Keratinocyte (primary cell): ENCODE results near the gene SHROOM3. TPM values are rescaled to one million over a fixed set of nuclear protein-coding genes. Genes with fewer than 3 reads are reported as not detected.

Experiments
- DNase-seq: peaks from one replicate; pipeline ENCODE4 v3.0.0-alpha.2; 2011; ENCODE audit warnings: low read depth, missing footprints, low spot score
- FAIRE-seq: peaks from 2 replicates; lab custom pipeline; 2011; peaks lifted over from hg19 to GRCh38; lab: Jason Lieb, UNC
- H2AFZ ChIP-seq: 2 replicates; pipeline ENCODE4 v1.6.0; 2012; ENCODE audit warnings: low read length, control low read depth, inconsistent platforms; ENCODE audit not compliant: control insufficient read depth
- H3K27ac ChIP-seq: 2 replicates; pipeline ENCODE4 v1.5.1; 2011; ENCODE audit warnings: low read length; ENCODE audit not compliant: control insufficient read depth, insufficient read depth
- H3K27me3 ChIP-seq: 3 replicates; pipeline ENCODE4 v1.6.0; 2011; ENCODE audit warnings: low read length; ENCODE audit not compliant: control insufficient read depth, insufficient read depth; ENCODE audit errors: extremely low read depth
- H3K36me3 ChIP-seq, 2 experiments: 2 replicates in 1 of 2; 3 replicates in 1 of 2; pipeline ENCODE4 v1.5.1; 2011; ENCODE audit warnings: low read length in 2 of 2, mild to moderate bottlenecking in 1 of 2; ENCODE audit not compliant: control insufficient read depth in 2 of 2, insufficient read depth in 2 of 2; ENCODE audit errors: extremely low read depth in 1 of 2
- H3K4me1 ChIP-seq: 3 replicates; pipeline ENCODE4 v1.5.1; 2011; ENCODE audit warnings: low read length; ENCODE audit not compliant: control insufficient read depth, insufficient read depth; ENCODE audit errors: extremely low read depth
- H3K4me2 ChIP-seq: 3 replicates; pipeline ENCODE4 v1.6.0; 2011; ENCODE audit warnings: low read depth, low read length; ENCODE audit not compliant: control insufficient read depth, insufficient read depth; ENCODE audit errors: extremely low read depth
- H3K4me3 ChIP-seq, 3 experiments: fragments of 200-600 bp in 1 of 3; sonication (generic) in 1 of 3; 2 replicates in 2 of 3; 3 replicates in 1 of 3; pipeline ENCODE4 v1.5.1; 2011 to 2016; ENCODE audit warnings: low read length in 3 of 3, mild to moderate bottlenecking in 3 of 3, control low read depth in 2 of 3, inconsistent platforms in 1 of 3, low read depth in 1 of 3, mixed read lengths in 1 of 3, mixed run types in 1 of 3, moderate library complexity in 1 of 3; ENCODE audit not compliant: control insufficient read depth in 2 of 3, insufficient read depth in 2 of 3; ENCODE audit errors: extremely low read depth in 1 of 3
- H3K79me2 ChIP-seq: 2 replicates; pipeline ENCODE4 v1.6.0; 2012; ENCODE audit warnings: low read length; ENCODE audit not compliant: control insufficient read depth, insufficient read depth
- H3K9ac ChIP-seq: 3 replicates; pipeline ENCODE4 v1.6.0; 2011; ENCODE audit warnings: low read length; ENCODE audit not compliant: control insufficient read depth, insufficient read depth; ENCODE audit errors: extremely low read depth
- H3K9me1 ChIP-seq: 3 replicates; pipeline ENCODE4 v1.6.0; 2011; ENCODE audit warnings: low read length; ENCODE audit not compliant: control insufficient read depth, insufficient read depth; ENCODE audit errors: extremely low read depth
- H3K9me3 ChIP-seq: 2 replicates; pipeline ENCODE4 v1.5.1; 2012; ENCODE audit warnings: low read depth, low read length; ENCODE audit not compliant: control insufficient read depth
- H4K20me1 ChIP-seq: 3 replicates; pipeline ENCODE4 v1.6.0; 2011; ENCODE audit warnings: low read length; ENCODE audit not compliant: control insufficient read depth, insufficient read depth; ENCODE audit errors: extremely low read depth
- CTCF ChIP-seq, 3 experiments: IDR thresholded peaks in 1 of 3; conservative IDR thresholded peaks in 1 of 3; optimal IDR thresholded peaks in 1 of 3; 2 replicates in 2 of 3; 3 replicates in 1 of 3; pipeline versions ENCODE3 to v1.5.1; 2011; ENCODE audit warnings: low read length in 3 of 3, mild to moderate bottlenecking in 3 of 3, moderate library complexity in 2 of 3, control low read depth in 1 of 3, inconsistent platforms in 1 of 3; ENCODE audit not compliant: insufficient read depth in 2 of 3; ENCODE audit errors: extremely low read depth in 1 of 3
- EZH2 ChIP-seq: IDR thresholded peaks from one replicate; pipeline ENCODE4 v1.6.1; 2012; ENCODE audit warnings: inconsistent platforms, mild to moderate bottlenecking, low read length, moderate library complexity
- dilution Hi-C: fragments of 300-500 bp; cut with MboI; formaldehyde crosslinking; loops from one replicate; pipeline ENCODE4 v1.7.0; 2020; ENCODE audit warnings: low sequenced_read_pairs; ENCODE audit not compliant: extremely low pct_ligation_motif_present
- polyA plus RNA-seq, 5 experiments: library from polyadenylated mRNA; depleted of rRNA in 3 of 5; stranded (reverse) in 3 of 5; stranded (forward) in 1 of 5; unstranded in 1 of 5; fragments of >200 nt; gene quantifications; 1 replicate in 1 of 5; 2 replicates in 3 of 5; 3 replicates in 1 of 5; pipeline versions ENCODE4 v1.2.1 to v1.2.3, GENCODE V29; 2011 to 2012; ENCODE audit warnings: missing spikeins in 2 of 5, low read depth in 1 of 5, low replicate concordance in 1 of 5

SHROOM3 gene
- polyA plus RNA-seq, 1 donor (not counting 4 experiments of a cell fraction or from before 2014, with no cell fraction given) = 4.9 TPM

- dilution Hi-C loops = no loop called here
- no peaks in the 10 kb centered on the region for H3K4me1 ChIP-seq
- no peaks in the 10 kb centered on the region for H3K27me3 ChIP-seq
- TF ChIP-seq EZH2 (no peak), CTCF (optimal IDR thresholded peaks at IDR 0.05 in 1 of 3, IDR thresholded peaks at IDR 0.05 in 1 of 3, conservative IDR thresholded peaks at IDR 0.05 in 1 of 3; ENCODE audit: extremely low read depth in 1 of 3, insufficient read depth in 2 of 3, low read length in 3 of 3) (no peak)
- no peak overlapping the region for H3K9ac ChIP-seq
- H3K27ac ChIP-seq = no peak overlapping the region
- no peaks in the 10 kb centered on the region for H3K9me3 ChIP-seq
- H3K4me2 ChIP-seq = no peak overlapping the region
- H3K4me3 ChIP-seq = no peak overlapping the region
- H4K20me1 ChIP-seq = no peaks in the 10 kb centered on the region
- H3K36me3 ChIP-seq = no peaks in the 10 kb centered on the region
- DNase-seq (no peak), FAIRE-seq (no peak)
- H3K79me2 ChIP-seq = no peaks in the 10 kb centered on the region
- no peaks in the 10 kb centered on the region for H3K9me1 ChIP-seq
- H2AFZ ChIP-seq = no peak overlapping the region
These were observed 52.6 kb downstream of the SHROOM3 start for GRCh38 chr4:76487621-76488020.

GRCh38 chr4:76488455-76488854, 53.4 kb downstream of the SHROOM3 start:
- no peaks in the 10 kb centered on the region for H3K4me1 ChIP-seq
- no peaks in the 10 kb centered on the region for H4K20me1 ChIP-seq
- H2AFZ ChIP-seq = no peak overlapping the region
- H3K9me3 ChIP-seq = no peaks in the 10 kb centered on the region
- no peak for FAIRE-seq
- H3K27ac ChIP-seq = no peak overlapping the region
- H3K27me3 ChIP-seq = no peaks in the 10 kb centered on the region
- no peaks in the 10 kb centered on the region for H3K79me2 ChIP-seq
- dilution Hi-C loops = no loop called here
- TF ChIP-seq EZH2 = no peak
- TF ChIP-seq CTCF (optimal IDR thresholded peaks at IDR 0.05 in 1 of 3, IDR thresholded peaks at IDR 0.05 in 1 of 3, conservative IDR thresholded peaks at IDR 0.05 in 1 of 3; ENCODE audit: extremely low read depth in 1 of 3, insufficient read depth in 2 of 3, low read length in 3 of 3) = no peak
- no peaks in the 10 kb centered on the region for H3K36me3 ChIP-seq
- H3K9me1 ChIP-seq = no peaks in the 10 kb centered on the region
- no peak overlapping the region for H3K4me2 ChIP-seq
- no peak overlapping the region for H3K4me3 ChIP-seq
- no peak for DNase-seq
- no peak overlapping the region for H3K9ac ChIP-seq
